Measurements from ENCODE around the gene CABCOCO1.

CABCOCO1 gene

GRCh38 chr10:61617586-61617985 lies 45.1 kb upstream of the CABCOCO1 start:
- no peaks in the 10 kb centered on the region for H3K4me1 ChIP-seq (ENCODE audit: low read length)
- H3K4me3 ChIP-seq (ENCODE audit: low read length) = no peak overlapping the region
- H3K27me3 ChIP-seq (ENCODE audit: low read depth, low read length) = no peaks in the 10 kb centered on the region
- no peaks in the 10 kb centered on the region for H3K9me3 ChIP-seq (ENCODE audit: insufficient read depth, low read length)
- H3K79me2 ChIP-seq (ENCODE audit: low read length) = no peaks in the 10 kb centered on the region
- no peak overlapping the region for H3K27ac ChIP-seq (ENCODE audit: low read length)
- no peak overlapping the region for H2AFZ ChIP-seq (ENCODE audit: low read depth, low read length)
- H4K20me1 ChIP-seq (ENCODE audit: insufficient read depth, low read length) = no peaks in the 10 kb centered on the region
- no peak overlapping the region for H3K4me2 ChIP-seq (ENCODE audit: low read length)
- no peaks in the 10 kb centered on the region for H3K36me3 ChIP-seq (replicated peaks; ENCODE audit: low read depth, low read length)
- TF ChIP-seq CTCF (IDR thresholded peaks at IDR 0.05; ENCODE audit: low read depth, low read length) = no peak
- TF ChIP-seq EZH2phosphoT487 (IDR thresholded peaks at IDR 0.05; ENCODE audit: low read depth) = no peak
- no peak overlapping the region for H3K9ac ChIP-seq (ENCODE audit: low read length)

DNA sequence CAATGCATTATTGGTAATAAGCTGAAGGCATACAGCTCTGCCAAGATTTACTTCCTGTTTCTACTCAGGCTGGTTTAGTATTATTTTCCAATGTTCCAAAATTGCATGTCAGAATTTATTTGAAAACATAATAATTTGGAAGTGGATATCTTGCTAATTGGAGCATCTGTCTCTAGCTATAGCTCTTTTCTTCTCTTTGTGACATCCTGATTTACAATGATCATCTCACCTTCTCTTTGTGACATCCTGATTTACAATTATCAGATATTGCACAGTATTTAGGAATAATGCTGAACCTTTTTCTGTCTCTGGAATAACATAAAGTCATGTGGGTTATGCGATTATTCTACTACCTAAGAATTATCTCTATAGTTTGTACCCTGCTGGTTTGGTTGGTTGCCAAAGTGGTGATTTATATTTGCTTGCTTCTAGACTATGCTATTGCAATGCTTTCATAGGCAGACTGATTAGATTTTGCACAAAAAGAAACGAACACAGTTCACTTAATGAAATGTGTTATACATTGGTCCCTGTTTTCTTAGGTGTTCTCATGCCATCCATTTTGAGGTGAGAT lies 44.3 kb upstream of the CABCOCO1 start:
- H3K27me3 ChIP-seq (ENCODE audit: low read depth, low read length) = no peaks in the 10 kb centered on the region
- no peak overlapping the region for H2AFZ ChIP-seq (ENCODE audit: low read depth, low read length)
- H3K79me2 ChIP-seq (ENCODE audit: low read length) = no peaks in the 10 kb centered on the region
- no peak overlapping the region for H3K27ac ChIP-seq (ENCODE audit: low read length)
- H3K36me3 ChIP-seq (replicated peaks; ENCODE audit: low read depth, low read length) = no peaks in the 10 kb centered on the region
- no peak overlapping the region for H3K9ac ChIP-seq (ENCODE audit: low read length)
- no peaks in the 10 kb centered on the region for H3K9me3 ChIP-seq (ENCODE audit: insufficient read depth, low read length)
- H3K4me3 ChIP-seq (ENCODE audit: low read length) = no peak overlapping the region
- no peak overlapping the region for H3K4me2 ChIP-seq (ENCODE audit: low read length)
- no peaks in the 10 kb centered on the region for H4K20me1 ChIP-seq (ENCODE audit: insufficient read depth, low read length)
- TF ChIP-seq EZH2phosphoT487 (IDR thresholded peaks at IDR 0.05; ENCODE audit: low read depth) (no peak), CTCF (IDR thresholded peaks at IDR 0.05; ENCODE audit: low read depth, low read length) (no peak)
- H3K4me1 ChIP-seq (ENCODE audit: low read length) = no peaks in the 10 kb centered on the region

DNA sequence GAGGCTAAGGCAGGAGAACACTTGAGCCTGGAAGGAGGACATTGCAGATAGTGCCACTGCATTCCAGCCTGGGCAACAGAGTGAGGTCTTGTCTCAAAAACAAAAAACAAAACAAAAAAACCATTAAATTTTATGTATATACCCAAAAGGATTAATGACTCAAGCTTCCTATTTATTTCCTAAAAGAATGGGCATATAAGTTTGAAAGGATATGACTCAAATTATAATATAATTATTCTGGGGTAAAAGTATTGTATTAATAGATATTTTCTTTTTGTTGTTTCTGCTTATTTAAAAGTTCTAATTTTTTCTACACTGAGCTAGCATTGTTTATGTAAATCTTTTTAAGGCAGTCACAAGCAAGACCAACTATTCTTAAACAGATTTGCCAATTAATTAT lies 42.2 kb upstream of the CABCOCO1 start:
- no peak overlapping the region for H3K4me3 ChIP-seq (ENCODE audit: low read length)
- H3K9ac ChIP-seq (ENCODE audit: low read length) = no peak overlapping the region
- no peak overlapping the region for H3K27ac ChIP-seq (ENCODE audit: low read length)
- H3K27me3 ChIP-seq (ENCODE audit: low read depth, low read length) = no peaks in the 10 kb centered on the region
- H3K9me3 ChIP-seq (ENCODE audit: insufficient read depth, low read length) = no peaks in the 10 kb centered on the region
- TF ChIP-seq EZH2phosphoT487 (IDR thresholded peaks at IDR 0.05; ENCODE audit: low read depth) (no peak), CTCF (IDR thresholded peaks at IDR 0.05; ENCODE audit: low read depth, low read length) (no peak)
- no peak overlapping the region for H3K4me2 ChIP-seq (ENCODE audit: low read length)
- H3K79me2 ChIP-seq (ENCODE audit: low read length) = no peaks in the 10 kb centered on the region
- H3K4me1 ChIP-seq (ENCODE audit: low read length) = no peaks in the 10 kb centered on the region
- H2AFZ ChIP-seq (ENCODE audit: low read depth, low read length) = no peak overlapping the region
- no peaks in the 10 kb centered on the region for H3K36me3 ChIP-seq (replicated peaks; ENCODE audit: low read depth, low read length)
- no peaks in the 10 kb centered on the region for H4K20me1 ChIP-seq (ENCODE audit: insufficient read depth, low read length)

DNA sequence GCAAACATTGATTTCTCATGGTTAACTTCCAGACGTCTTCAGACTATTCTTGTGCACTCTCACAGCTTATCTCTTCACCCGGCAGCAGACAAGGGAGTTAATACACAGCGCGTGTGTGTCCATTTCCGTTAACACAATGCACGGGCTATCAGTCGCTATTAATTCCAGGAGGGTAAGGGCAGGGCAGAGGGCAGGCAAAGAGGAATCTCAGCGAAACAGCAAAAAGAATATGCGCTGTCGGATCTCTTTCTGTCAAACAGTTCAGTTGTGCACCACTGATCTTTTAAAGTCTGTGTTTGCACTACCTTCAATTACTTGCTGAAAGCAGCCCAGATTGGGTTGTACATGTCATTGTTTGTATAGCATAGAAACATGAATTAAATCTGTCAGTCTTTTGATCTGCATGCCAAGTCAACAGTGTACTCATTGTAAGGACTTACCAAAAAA lies 41.1 kb upstream of the CABCOCO1 start:
- Histone ChIP-seq H3K36me3 (replicated peaks; ENCODE audit: low read depth, low read length) (no peaks in the 10 kb centered on the region), H3K79me2 (ENCODE audit: low read length) (no peaks in the 10 kb centered on the region), H3K9me3 (ENCODE audit: insufficient read depth, low read length) (no peaks in the 10 kb centered on the region), H4K20me1 (ENCODE audit: insufficient read depth, low read length) (no peaks in the 10 kb centered on the region), H3K27ac (ENCODE audit: low read length) (no peak overlapping the region), H3K9ac (ENCODE audit: low read length) (no peak overlapping the region), H3K4me3 (ENCODE audit: low read length) (no peak overlapping the region), H2AFZ (ENCODE audit: low read depth, low read length) (no peak overlapping the region), H3K27me3 (ENCODE audit: low read depth, low read length) (no peaks in the 10 kb centered on the region), H3K4me1 (ENCODE audit: low read length) (no peaks in the 10 kb centered on the region), H3K4me2 (ENCODE audit: low read length) (no peak overlapping the region)
- TF ChIP-seq EZH2phosphoT487 (IDR thresholded peaks at IDR 0.05; ENCODE audit: low read depth) (no peak), CTCF (IDR thresholded peaks at IDR 0.05; ENCODE audit: low read depth, low read length) (no peak)
